ENCODE data around the gene SEPTIN10. TPM values are rescaled to one million over a fixed set of nuclear protein-coding genes. Genes with fewer than 3 reads are reported as not detected.

The SEPTIN10 gene
- total and polyA plus RNA-seq, 7 donors: 20.6 to 39.8 (median 32.3) TPM

- intact Hi-C loops (cut with DNase I): loop anchor here (2.0 to 10.0 kb wide), 3 partner anchors 49 to 213 kb away; no protein-coding TSS in a partner anchor
Measured at GRCh38 chr2:109497911-109498870, 115.6 kb downstream of the SEPTIN10 start.

GRCh38 chr2:109497463-109497862, 116.3 kb downstream of the SEPTIN10 start:
- intact Hi-C loops (cut with DNase I): loop anchor here (2.0 to 10.0 kb wide), 3 partner anchors 49 to 213 kb away; no protein-coding TSS in a partner anchor
- WGBS, 3 donors: 10 to 38% (median 16%) methylated on average over 8 of the region's 8 CpGs
- no peak for TF ChIP-seq CTCF (IDR thresholded peaks at IDR 0.05)
- ATAC-seq (peak; percentile 78 to 81 (median 80)), DNase-seq (peak in 1 of 2 donors; percentile 75)
- no peaks in the 10 kb centered on the region for H3K9me3 ChIP-seq
- peak overlapping the region; percentile 36 for H3K4me3 ChIP-seq
- H3K4me1 ChIP-seq: peaks cover 26% of the 10 kb centered on the region
- H3K27ac ChIP-seq: peak overlapping the region; percentile 81
- peaks cover 0 to 7% of the 10 kb centered on the region in 2 donors for H3K36me3 ChIP-seq (ENCODE audit: insufficient read depth in 1 of 2, low read depth in 1 of 2)
- no peaks in the 10 kb centered on the region for H3K27me3 ChIP-seq (ENCODE audit: insufficient read depth in 3 of 3, low read length in 2 of 3)

More at GRCh38 chr2:109497911-109498870, 115.6 kb downstream of the SEPTIN10 start:
- H3K4me3 ChIP-seq: peak overlapping the region; percentile 36
- DNase-seq: no peak
- peak; percentile 4 to 43 (median 14) for ATAC-seq
- no peaks in the 10 kb centered on the region for H3K9me3 ChIP-seq
- H3K36me3 ChIP-seq (ENCODE audit: insufficient read depth in 1 of 2, low read depth in 1 of 2): peaks cover 0 to 7% of the 10 kb centered on the region in 2 donors
- H3K27ac ChIP-seq: peak overlapping the region; percentile 81
- H3K4me1 ChIP-seq: peaks cover 26% of the 10 kb centered on the region
- 34 to 48% (median 46%) methylated on average over 19 of the region's 19 CpGs for WGBS, 3 donors
- H3K27me3 ChIP-seq (ENCODE audit: insufficient read depth in 3 of 3, low read length in 2 of 3): no peaks in the 10 kb centered on the region
- TF ChIP-seq CTCF (IDR thresholded peaks at IDR 0.05): no peak

GRCh38 chr2:109494351-109494750, 119.4 kb downstream of the SEPTIN10 start:
- Histone ChIP-seq H3K4me3 (no peak overlapping the region), H3K9me3 (no peaks in the 10 kb centered on the region), H3K4me1 (peaks cover 26% of the 10 kb centered on the region), H3K27me3 (ENCODE audit: insufficient read depth in 3 of 3, low read length in 2 of 3) (no peaks in the 10 kb centered on the region), H3K36me3 (ENCODE audit: insufficient read depth in 1 of 2, low read depth in 1 of 2) (no peaks in the 10 kb centered on the region), H3K27ac (peak overlapping the region; percentile 81)
- peak in 2 of 4 donors; percentile 6 to 13 for ATAC-seq
- no peak for TF ChIP-seq CTCF (IDR thresholded peaks at IDR 0.05)
- intact Hi-C loops (cut with DNase I): loop anchor here in 1 of 2 donors (5.0 to 10.0 kb wide), 2 partner anchors 42 to 210 kb away; no protein-coding TSS in a partner anchor
- 41 to 63% (median 43%) methylated on average over 3 of the region's 3 CpGs for WGBS, 3 donors
- no peak for DNase-seq

- H3K36me3 ChIP-seq (ENCODE audit: insufficient read depth in 1 of 2, low read depth in 1 of 2): no peaks in the 10 kb centered on the region
- no peak overlapping the region for H3K27ac ChIP-seq
- H3K9me3 ChIP-seq: no peaks in the 10 kb centered on the region
- peaks cover 22% of the 10 kb centered on the region for H3K4me1 ChIP-seq
- H3K27me3 ChIP-seq (ENCODE audit: insufficient read depth in 3 of 3, low read length in 2 of 3): no peaks in the 10 kb centered on the region
- intact Hi-C loops (cut with DNase I): loop anchor here in 1 of 2 donors (5.0 to 10.0 kb wide), 2 partner anchors 41 to 209 kb away; no protein-coding TSS in a partner anchor
- no peak for ATAC-seq
- no peak overlapping the region for H3K4me3 ChIP-seq
- WGBS, 3 donors: 73 to 98% (median 94%) methylated on average over 4 of the region's 4 CpGs
- no peak for DNase-seq
- TF ChIP-seq CTCF (IDR thresholded peaks at IDR 0.05): no peak
Measured at GRCh38 chr2:109493176-109493935, 120.4 kb downstream of the SEPTIN10 start.

Other genes starting within 250 kb of the SEPTIN10 start
- gene SOWAHC, start 398 bp upstream of the SEPTIN10 start, total RNA-seq: 1 to 10 TPM in 2 of 4 donors, under 1 TPM in 2; 0.75 to 1.1 (median 0.93) TPM
- gene SOWAHC, start 398 bp upstream of the SEPTIN10 start, polyA plus RNA-seq: 1 to 10 TPM in 1 of 3 donors, under 1 TPM in 2; 0.56 to 3.4 (median 0.99) TPM
- 10 to 100 TPM; 22.0 to 64.9 (median 36.8) TPM for gene RGPD5, start 180.3 kb upstream of the SEPTIN10 start, total RNA-seq
- gene RGPD5, start 180.3 kb upstream of the SEPTIN10 start, polyA plus RNA-seq: 10 to 100 TPM in 1 of 3 donors, 1 to 10 TPM in 2; 3.3 to 11.0 (median 3.9) TPM